Measurements from ENCODE around the gene IQGAP2.

IQGAP2 gene

DNA sequence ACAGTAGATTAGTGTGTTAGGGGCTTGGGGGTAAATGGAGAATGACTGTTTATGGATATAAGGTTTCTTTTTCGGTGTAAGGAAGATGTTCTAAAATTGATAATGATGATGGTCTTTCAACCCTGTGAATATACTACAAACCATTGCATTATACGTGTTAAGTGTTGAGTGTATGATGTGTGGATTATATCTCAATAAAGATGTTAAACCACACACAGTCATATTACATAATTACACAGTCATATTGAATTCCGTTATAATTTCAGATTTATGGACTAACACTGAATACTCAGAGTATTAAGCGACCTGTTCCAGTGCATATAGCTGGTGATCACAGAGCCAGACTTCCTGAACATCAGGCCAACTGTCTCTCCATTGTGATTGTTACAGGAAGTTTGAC, 152.0 kb downstream of the IQGAP2 start:
- H3K27me3 ChIP-seq (ENCODE audit: control insufficient read depth in 1 of 2, insufficient read depth in 2 of 2, low read length in 2 of 2) = no peaks in the 10 kb centered on the region
- H3K4me3 ChIP-seq (ENCODE audit: low read length in 2 of 2) = no peak overlapping the region
- no peak overlapping the region for H3K27ac ChIP-seq (ENCODE audit: low read length)
- no peak overlapping the region for H3K9ac ChIP-seq (ENCODE audit: low read length in 2 of 2)
- no peaks in the 10 kb centered on the region for H3K4me1 ChIP-seq (ENCODE audit: control insufficient read depth, insufficient read depth, low read length)
- no peaks in the 10 kb centered on the region for H3K9me3 ChIP-seq (ENCODE audit: control insufficient read depth in 2 of 2, low read length in 2 of 2)
- H3K36me3 ChIP-seq (ENCODE audit: control insufficient read depth in 2 of 2, insufficient read depth in 2 of 2, low read length in 2 of 2) = no peaks in the 10 kb centered on the region

- Histone ChIP-seq H3K27me3 (ENCODE audit: control insufficient read depth in 1 of 2, insufficient read depth in 2 of 2, low read length in 2 of 2) (no peaks in the 10 kb centered on the region), H3K4me1 (ENCODE audit: control insufficient read depth, insufficient read depth, low read length) (no peaks in the 10 kb centered on the region), H3K9me3 (ENCODE audit: control insufficient read depth in 2 of 2, low read length in 2 of 2) (no peaks in the 10 kb centered on the region), H3K27ac (ENCODE audit: low read length) (no peak overlapping the region), H3K36me3 (ENCODE audit: control insufficient read depth in 2 of 2, insufficient read depth in 2 of 2, low read length in 2 of 2) (no peaks in the 10 kb centered on the region), H3K9ac (ENCODE audit: low read length in 2 of 2) (no peak overlapping the region), H3K4me3 (ENCODE audit: low read length in 2 of 2) (no peak overlapping the region)
Observed at GRCh38 chr5:76555717-76556116, 152.6 kb downstream of the IQGAP2 start.

GRCh38 chr5:76556511-76557221, 153.6 kb downstream of the IQGAP2 start:
- no peak overlapping the region for H3K4me3 ChIP-seq (ENCODE audit: low read length in 2 of 2)
- no peaks in the 10 kb centered on the region for H3K4me1 ChIP-seq (ENCODE audit: control insufficient read depth, insufficient read depth, low read length)
- no peak overlapping the region for H3K27ac ChIP-seq (ENCODE audit: low read length)
- H3K27me3 ChIP-seq (ENCODE audit: control insufficient read depth in 1 of 2, insufficient read depth in 2 of 2, low read length in 2 of 2) = no peaks in the 10 kb centered on the region
- H3K9ac ChIP-seq (ENCODE audit: low read length in 2 of 2) = no peak overlapping the region
- no peaks in the 10 kb centered on the region for H3K36me3 ChIP-seq (ENCODE audit: control insufficient read depth in 2 of 2, insufficient read depth in 2 of 2, low read length in 2 of 2)
- no peaks in the 10 kb centered on the region for H3K9me3 ChIP-seq (ENCODE audit: control insufficient read depth in 2 of 2, low read length in 2 of 2)

GRCh38 chr5:76560952-76561891, 158.1 kb downstream of the IQGAP2 start:
- Histone ChIP-seq H3K27ac (ENCODE audit: low read length) (no peak overlapping the region), H3K4me3 (ENCODE audit: low read length in 2 of 2) (no peak overlapping the region), H3K9ac (ENCODE audit: low read length in 2 of 2) (no peak overlapping the region), H3K36me3 (ENCODE audit: control insufficient read depth in 2 of 2, insufficient read depth in 2 of 2, low read length in 2 of 2) (no peaks in the 10 kb centered on the region), H3K27me3 (ENCODE audit: control insufficient read depth in 1 of 2, insufficient read depth in 2 of 2, low read length in 2 of 2) (no peaks in the 10 kb centered on the region), H3K9me3 (ENCODE audit: control insufficient read depth in 2 of 2, low read length in 2 of 2) (no peaks in the 10 kb centered on the region), H3K4me1 (ENCODE audit: control insufficient read depth, insufficient read depth, low read length) (no peaks in the 10 kb centered on the region)

GRCh38 chr5:76561959-76562358, 158.9 kb downstream of the IQGAP2 start:
- no peak overlapping the region for H3K9ac ChIP-seq (ENCODE audit: low read length in 2 of 2)
- H3K9me3 ChIP-seq (ENCODE audit: control insufficient read depth in 2 of 2, low read length in 2 of 2) = no peaks in the 10 kb centered on the region
- no peaks in the 10 kb centered on the region for H3K36me3 ChIP-seq (ENCODE audit: control insufficient read depth in 2 of 2, insufficient read depth in 2 of 2, low read length in 2 of 2)
- no peak overlapping the region for H3K4me3 ChIP-seq (ENCODE audit: low read length in 2 of 2)
- H3K27me3 ChIP-seq (ENCODE audit: control insufficient read depth in 1 of 2, insufficient read depth in 2 of 2, low read length in 2 of 2) = no peaks in the 10 kb centered on the region
- no peak overlapping the region for H3K27ac ChIP-seq (ENCODE audit: low read length)
- no peaks in the 10 kb centered on the region for H3K4me1 ChIP-seq (ENCODE audit: control insufficient read depth, insufficient read depth, low read length)

DNA sequence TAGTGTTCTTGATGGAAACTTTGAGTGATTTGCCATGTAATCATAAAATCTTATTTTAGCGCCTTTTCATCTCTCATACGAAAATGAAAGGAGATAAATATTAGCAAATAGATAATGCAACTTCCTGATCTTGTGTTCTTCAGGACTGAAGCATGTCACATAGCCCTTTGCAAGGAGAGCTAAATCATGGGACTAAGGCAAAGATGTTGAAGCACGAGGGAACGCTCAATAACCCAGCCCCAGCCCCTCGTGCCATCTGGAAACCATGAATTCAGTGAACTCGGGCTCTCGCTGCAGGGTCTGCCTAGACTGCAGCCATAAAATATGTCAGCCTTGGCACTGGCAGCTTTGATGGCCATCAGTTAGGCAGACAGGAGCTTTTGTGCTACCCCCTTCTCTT, 161.9 kb downstream of the IQGAP2 start:
- Histone ChIP-seq H3K27ac (ENCODE audit: low read length) (no peak overlapping the region), H3K9ac (ENCODE audit: low read length in 2 of 2) (no peak overlapping the region), H3K36me3 (ENCODE audit: control insufficient read depth in 2 of 2, insufficient read depth in 2 of 2, low read length in 2 of 2) (no peaks in the 10 kb centered on the region), H3K27me3 (ENCODE audit: control insufficient read depth in 1 of 2, insufficient read depth in 2 of 2, low read length in 2 of 2) (no peaks in the 10 kb centered on the region), H3K9me3 (ENCODE audit: control insufficient read depth in 2 of 2, low read length in 2 of 2) (no peaks in the 10 kb centered on the region), H3K4me3 (ENCODE audit: low read length in 2 of 2) (no peak overlapping the region), H3K4me1 (ENCODE audit: control insufficient read depth, insufficient read depth, low read length) (no peaks in the 10 kb centered on the region)

- H3K27ac ChIP-seq (ENCODE audit: low read length) = no peak overlapping the region
- H3K4me3 ChIP-seq (ENCODE audit: low read length in 2 of 2) = no peak overlapping the region
- H3K27me3 ChIP-seq (ENCODE audit: control insufficient read depth in 1 of 2, insufficient read depth in 2 of 2, low read length in 2 of 2) = no peaks in the 10 kb centered on the region
- H3K36me3 ChIP-seq (ENCODE audit: control insufficient read depth in 2 of 2, insufficient read depth in 2 of 2, low read length in 2 of 2) = no peaks in the 10 kb centered on the region
- H3K4me1 ChIP-seq (ENCODE audit: control insufficient read depth, insufficient read depth, low read length) = no peaks in the 10 kb centered on the region
- H3K9ac ChIP-seq (ENCODE audit: low read length in 2 of 2) = no peak overlapping the region
- H3K9me3 ChIP-seq (ENCODE audit: control insufficient read depth in 2 of 2, low read length in 2 of 2) = no peaks in the 10 kb centered on the region
Observed at GRCh38 chr5:76570153-76570552, 167.1 kb downstream of the IQGAP2 start.

GRCh38 chr5:76571559-76571958, 168.5 kb downstream of the IQGAP2 start:
- Histone ChIP-seq H3K27me3 (ENCODE audit: control insufficient read depth in 1 of 2, insufficient read depth in 2 of 2, low read length in 2 of 2) (no peaks in the 10 kb centered on the region), H3K9me3 (ENCODE audit: control insufficient read depth in 2 of 2, low read length in 2 of 2) (no peaks in the 10 kb centered on the region), H3K9ac (ENCODE audit: low read length in 2 of 2) (no peak overlapping the region), H3K4me3 (ENCODE audit: low read length in 2 of 2) (no peak overlapping the region), H3K4me1 (ENCODE audit: control insufficient read depth, insufficient read depth, low read length) (no peaks in the 10 kb centered on the region), H3K36me3 (ENCODE audit: control insufficient read depth in 2 of 2, insufficient read depth in 2 of 2, low read length in 2 of 2) (no peaks in the 10 kb centered on the region), H3K27ac (ENCODE audit: low read length) (no peak overlapping the region)

- H3K27ac ChIP-seq (ENCODE audit: low read length) = no peak overlapping the region
- no peaks in the 10 kb centered on the region for H3K9me3 ChIP-seq (ENCODE audit: control insufficient read depth in 2 of 2, low read length in 2 of 2)
- no peaks in the 10 kb centered on the region for H3K4me1 ChIP-seq (ENCODE audit: control insufficient read depth, insufficient read depth, low read length)
- H3K27me3 ChIP-seq (ENCODE audit: control insufficient read depth in 1 of 2, insufficient read depth in 2 of 2, low read length in 2 of 2) = no peaks in the 10 kb centered on the region
- H3K9ac ChIP-seq (ENCODE audit: low read length in 2 of 2) = no peak overlapping the region
- no peaks in the 10 kb centered on the region for H3K36me3 ChIP-seq (ENCODE audit: control insufficient read depth in 2 of 2, insufficient read depth in 2 of 2, low read length in 2 of 2)
- H3K4me3 ChIP-seq (ENCODE audit: low read length in 2 of 2) = no peak overlapping the region
Observed at GRCh38 chr5:76576450-76576849, 173.4 kb downstream of the IQGAP2 start.

DNA sequence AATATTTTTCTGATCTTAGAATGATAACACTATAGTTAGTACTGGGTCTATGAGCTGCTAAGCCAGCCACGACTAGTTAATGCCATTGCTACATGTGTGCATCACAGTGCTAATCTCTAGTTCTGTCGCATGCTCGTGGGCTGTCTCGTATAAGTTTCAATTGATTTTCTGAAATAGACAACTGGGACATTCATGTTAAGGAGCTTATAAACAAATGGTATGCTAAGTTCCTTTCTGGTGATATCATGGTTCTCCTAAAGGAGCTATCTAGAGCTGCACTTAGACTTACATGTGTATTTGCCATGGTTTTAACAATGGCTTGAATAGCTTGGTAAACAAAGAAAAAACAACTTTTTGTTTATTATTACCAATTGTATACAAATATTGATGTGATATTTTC, 173.9 kb downstream of the IQGAP2 start:
- no peaks in the 10 kb centered on the region for H3K36me3 ChIP-seq (ENCODE audit: control insufficient read depth in 2 of 2, insufficient read depth in 2 of 2, low read length in 2 of 2)
- no peaks in the 10 kb centered on the region for H3K27me3 ChIP-seq (ENCODE audit: control insufficient read depth in 1 of 2, insufficient read depth in 2 of 2, low read length in 2 of 2)
- no peak overlapping the region for H3K4me3 ChIP-seq (ENCODE audit: low read length in 2 of 2)
- no peak overlapping the region for H3K9ac ChIP-seq (ENCODE audit: low read length in 2 of 2)
- no peak overlapping the region for H3K27ac ChIP-seq (ENCODE audit: low read length)
- no peaks in the 10 kb centered on the region for H3K9me3 ChIP-seq (ENCODE audit: control insufficient read depth in 2 of 2, low read length in 2 of 2)
- no peaks in the 10 kb centered on the region for H3K4me1 ChIP-seq (ENCODE audit: control insufficient read depth, insufficient read depth, low read length)

All from stomach smooth muscle (tissue), 2 donors.